Sigmoid colon (tissue), 7 donors: ENCODE measurements around the gene EOLA1. TPM values are rescaled to one million over a fixed set of nuclear protein-coding genes. Genes with fewer than 3 reads are reported as not detected.
"Not testable (repeated sequence)": the region's sequence is repeated elsewhere in the genome, so short reads cannot be mapped to it uniquely, and the experiment has no call there.

ENCODE experiments used
- DNase-seq: peaks from one replicate; pipeline ENCODE4 v3.0.0-alpha.2; 2019
- H3K27ac ChIP-seq, 4 donors: fragments of 200-600 bp; sonication (generic); one replicate each; pipeline ENCODE4 v1.5.1; 2016 to 2019; ENCODE audit warnings: mild to moderate bottlenecking in 1 of 4
- H3K27me3 ChIP-seq, 3 donors: fragments of 200-600 bp; sonication (generic); one replicate each; pipeline ENCODE4 v1.5.1; 2019; ENCODE audit warnings: mild to moderate bottlenecking in 1 of 3
- H3K36me3 ChIP-seq, 4 donors: fragments of 200-600 bp; sonication (generic); one replicate each; pipeline ENCODE4 v1.5.1; 2016 to 2019
- H3K4me1 ChIP-seq, 4 donors: fragments of 200-600 bp; sonication (generic); one replicate each; pipeline ENCODE4 v1.5.1; 2017 to 2019
- H3K4me3 ChIP-seq, 4 donors: fragments of 200-600 bp; sonication (generic); one replicate each; pipeline ENCODE4 v1.5.1; 2017 to 2019; ENCODE audit warnings: mild to moderate bottlenecking in 2 of 4, moderate library complexity in 1 of 4
- H3K9me3 ChIP-seq, 4 donors: fragments of 200-600 bp in 3 of 4; sonication (generic) in 3 of 4; one replicate each; pipeline versions ENCODE4 v1.5.1 to v1.6.1; 2013 to 2019
- CTCF ChIP-seq, 4 experiments: fragments of 450-650 bp in 3 of 4; fragments of 200-600 bp in 1 of 4; IDR thresholded peaks; one replicate each; pipeline ENCODE4 v1.5.1; 2016 to 2019; ENCODE audit warnings: antibody characterized with exemption in 4 of 4, mild to moderate bottlenecking in 3 of 4, moderate library complexity in 2 of 4
- EP300 ChIP-seq, 4 donors: sonication (generic); formaldehyde crosslinking; IDR thresholded peaks; one replicate each; pipeline ENCODE4 v1.6.1; 2017; ENCODE audit warnings: antibody characterized with exemption in 4 of 4
- POLR2A ChIP-seq, 2 donors: fragments of 450-650 bp; IDR thresholded peaks; one replicate each; pipeline ENCODE4 v1.6.1; 2016; ENCODE audit warnings: antibody characterized with exemption in 2 of 2, mild to moderate bottlenecking in 2 of 2, moderate library complexity in 2 of 2
- POLR2AphosphoS5 ChIP-seq, 4 donors: sonication (generic); formaldehyde crosslinking; IDR thresholded peaks; one replicate each; pipeline ENCODE4 v1.6.1; 2017; ENCODE audit warnings: antibody characterized with exemption in 4 of 4
- WGBS, 2 donors: extraction: QIAGEN DNeasy Blood & Tissue Kit; methylation state at CpG; one replicate each; pipeline ENCODE4 v1.1.7; 2013; 5-methylcytosine and 5-hydroxymethylcytosine counted together
- intact Hi-C: fragments of 100-400 bp; cut with DNase I; formaldehyde crosslinking; loops from one replicate; pipeline ENCODE4 v1.15.1; 2023
- polyA plus RNA-seq, 3 donors: library from polyadenylated mRNA; stranded (reverse); fragments of 200-250 nt; gene quantifications; one replicate each; pipeline ENCODE4 v1.2.3, GENCODE V29; 2013
- total RNA-seq, 4 donors: library from RNA; depleted of rRNA; stranded (reverse); fragments of >200 nt; gene quantifications; one replicate each; pipeline ENCODE4 v1.1.0, GENCODE V29; 2016
- donor health status: healthy with polysubstance abuse.
- donor health status: Bipolar disorder and iron deficiency.
- donor health status: healthy.

The EOLA1 gene
- total and polyA plus RNA-seq, 7 donors, result 8.7 to 43.0 (median 14.4) TPM

GRCh38 chrX:149495573-149496071 is 45.2 kb upstream of the EOLA1 start:
- H3K36me3 ChIP-seq, result peaks cover 3 to 68% (median 16%) of the 10 kb centered on the region in 4 donors
- no peaks in the 10 kb centered on the region for H3K9me3 ChIP-seq
- H3K27ac ChIP-seq, result no peak overlapping the region
- WGBS, 2 donors, result 87 to 92% methylated on average over 5 of the region's 5 CpGs
- no peak for TF ChIP-seq POLR2A (IDR thresholded peaks at IDR 0.05)
- no peak for TF ChIP-seq EP300 (IDR thresholded peaks at IDR 0.05)
- no peak for TF ChIP-seq CTCF (IDR thresholded peaks at IDR 0.05)
- no peak for TF ChIP-seq POLR2AphosphoS5 (IDR thresholded peaks at IDR 0.05)
- H3K4me1 ChIP-seq, result no peaks in the 10 kb centered on the region
- H3K27me3 ChIP-seq, result no peaks in the 10 kb centered on the region
- no peak for DNase-seq
- intact Hi-C loops, result no loop called here
- H3K4me3 ChIP-seq, result no peak overlapping the region

- 62 to 85% methylated on average over 1 of the region's 1 CpG for WGBS, 2 donors
- peaks cover 3 to 73% (median 16%) of the 10 kb centered on the region in 4 donors for H3K36me3 ChIP-seq
Measured at GRCh38 chrX:149497054-149497453, 43.8 kb upstream of the EOLA1 start.

GRCh38 chrX:149497626-149498025 is 43.2 kb upstream of the EOLA1 start:
- no peak for DNase-seq
- peaks cover 3 to 74% (median 16%) of the 10 kb centered on the region in 4 donors for H3K36me3 ChIP-seq

More at GRCh38 chrX:149497054-149497453, 43.8 kb upstream of the EOLA1 start:
- no peaks in the 10 kb centered on the region for H3K9me3 ChIP-seq
- H3K4me3 ChIP-seq, result no peak overlapping the region
- DNase-seq, result no peak
- no peaks in the 10 kb centered on the region for H3K4me1 ChIP-seq
- H3K27me3 ChIP-seq, result no peaks in the 10 kb centered on the region
- intact Hi-C loops, result no loop called here
- TF ChIP-seq POLR2A (IDR thresholded peaks at IDR 0.05) (no peak), POLR2AphosphoS5 (IDR thresholded peaks at IDR 0.05) (no peak), EP300 (IDR thresholded peaks at IDR 0.05) (no peak), CTCF (IDR thresholded peaks at IDR 0.05) (no peak)
- no peak overlapping the region for H3K27ac ChIP-seq

GRCh38 chrX:149498767-149499166 is 42.0 kb upstream of the EOLA1 start:
- Histone ChIP-seq H3K36me3 (peaks cover 3 to 73% (median 16%) of the 10 kb centered on the region in 4 donors), H3K27ac (no peak overlapping the region), H3K27me3 (no peaks in the 10 kb centered on the region), H3K9me3 (no peaks in the 10 kb centered on the region), H3K4me3 (no peak overlapping the region), H3K4me1 (no peaks in the 10 kb centered on the region)
- no peak for DNase-seq
- WGBS, 2 donors, result 96 to 99% methylated on average over 4 of the region's 4 CpGs
- intact Hi-C loops, result no loop called here
- no peak for TF ChIP-seq POLR2AphosphoS5 (IDR thresholded peaks at IDR 0.05)

More at GRCh38 chrX:149497626-149498025, 43.2 kb upstream of the EOLA1 start:
- H3K4me3 ChIP-seq, result no peak overlapping the region
- no peaks in the 10 kb centered on the region for H3K9me3 ChIP-seq
- TF ChIP-seq CTCF (IDR thresholded peaks at IDR 0.05), result no peak
- TF ChIP-seq EP300 (IDR thresholded peaks at IDR 0.05), result no peak
- TF ChIP-seq POLR2AphosphoS5 (IDR thresholded peaks at IDR 0.05), result no peak
- TF ChIP-seq POLR2A (IDR thresholded peaks at IDR 0.05), result no peak
- H3K27ac ChIP-seq, result no peak overlapping the region
- WGBS, 2 donors, result 92 to 100% methylated on average over 2 of the region's 2 CpGs
- no peaks in the 10 kb centered on the region for H3K4me1 ChIP-seq
- no peaks in the 10 kb centered on the region for H3K27me3 ChIP-seq
- intact Hi-C loops, result no loop called here

GRCh38 chrX:149499766-149500165 is 41.0 kb upstream of the EOLA1 start:
- H3K4me3 ChIP-seq, result no peak overlapping the region
- peaks cover 3 to 63% (median 16%) of the 10 kb centered on the region in 4 donors for H3K36me3 ChIP-seq
- no peaks in the 10 kb centered on the region for H3K27me3 ChIP-seq
- no peak for DNase-seq
- 88 to 90% methylated on average over 5 of the region's 5 CpGs for WGBS, 2 donors
- H3K4me1 ChIP-seq, result peaks cover 0 to 4% (median 2%) of the 10 kb centered on the region in 4 donors
- H3K9me3 ChIP-seq, result no peaks in the 10 kb centered on the region
- intact Hi-C loops, result no loop called here
- no peak overlapping the region for H3K27ac ChIP-seq
- TF ChIP-seq POLR2A (IDR thresholded peaks at IDR 0.05) (no peak), EP300 (IDR thresholded peaks at IDR 0.05) (no peak), POLR2AphosphoS5 (IDR thresholded peaks at IDR 0.05) (no peak), CTCF (IDR thresholded peaks at IDR 0.05) (no peak)

- H3K4me1 ChIP-seq, result peaks cover 0 to 10% (median 2%) of the 10 kb centered on the region in 4 donors
- H3K27me3 ChIP-seq, DNase-seq, H3K4me3 ChIP-seq, intact Hi-C loops, H3K9me3 ChIP-seq, H3K27ac ChIP-seq: not testable (repeated sequence)
- WGBS, 2 donors, result 56 to 61% methylated on average over 5 of the region's 5 CpGs
- H3K36me3 ChIP-seq, result peaks cover 0 to 31% (median under 1%) of the 10 kb centered on the region in 4 donors
Measured at GRCh38 chrX:149502923-149503322, 37.9 kb upstream of the EOLA1 start.

- H3K27me3 ChIP-seq, H3K9me3 ChIP-seq, intact Hi-C loops, DNase-seq: not testable (repeated sequence)
- WGBS, 2 donors, result 30 to 68% methylated on average over 5 to 6 of the region's 10 CpGs
- Histone ChIP-seq H3K27ac (peak overlapping the region; percentile 49 to 89 (median 86)), H3K4me3 (peak overlapping the region in 1 of 4 donors; percentile 65), H3K4me1 (peaks cover 0 to 10% (median 2%) of the 10 kb centered on the region in 4 donors), H3K36me3 (peaks cover 0 to 26% (median 0%) of the 10 kb centered on the region in 4 donors)
Measured at GRCh38 chrX:149503446-149503845, 37.4 kb upstream of the EOLA1 start.
